DOHH2 (cell line): ENCODE results near the gene TRIM62.

ENCODE experiments used
- CTCF ChIP-seq: fragments of 200-600 bp; sonication (generic); IDR thresholded peaks from one replicate; pipeline ENCODE4 v1.5.1; 2014; ENCODE audit warnings: antibody characterized with exemption, mild to moderate bottlenecking, low read depth, low read length; ENCODE audit not compliant: poor library complexity, severe bottlenecking
- EZH2phosphoT487 ChIP-seq: fragments of 200-600 bp; sonication (generic); IDR thresholded peaks from 2 replicates; pipeline ENCODE4 v1.6.1; 2017; ENCODE audit warnings: borderline replicate concordance, mild to moderate bottlenecking, antibody characterized with exemption, low read length, moderate library complexity, mixed read lengths

- TF ChIP-seq EZH2phosphoT487 = no peak
- peak; percentile 15 for TF ChIP-seq CTCF
Measured at GRCh38 chr1:33099290-33100118, 82.3 kb downstream of the TRIM62 start.
